Thoracic aorta (tissue), 2 donors: ENCODE measurements around the gene HSPA12B. TPM values are rescaled to one million over a fixed set of nuclear protein-coding genes. Genes with fewer than 3 reads are reported as not detected.

Source experiments
- ATAC-seq: fragments of 150-250 bp; one replicate; pipeline ENCODE4 v1.8.0; 2017; ENCODE audit warnings: low read depth; ENCODE audit not compliant: insufficient number of reproducible peaks, low FRiP score
- DNase-seq: peaks from one replicate; pipeline ENCODE4 v3.0.0-alpha.2; 2020; ENCODE audit warnings: low spot score
- H3K27ac ChIP-seq, 2 donors: fragments of 200-600 bp; sonication (generic); 1 replicate in 1 of 2; 2 replicates in 1 of 2; pipeline ENCODE4 v1.5.1; 2016; ENCODE audit warnings: mild to moderate bottlenecking in 2 of 2, moderate library complexity in 2 of 2
- H3K27me3 ChIP-seq: fragments of 200-600 bp; sonication (generic); replicated peaks from 2 replicates; pipeline ENCODE4 v1.6.0; 2016; ENCODE audit warnings: mild to moderate bottlenecking; ENCODE audit not compliant: insufficient read depth
- H3K36me3 ChIP-seq: fragments of 200-600 bp; sonication (generic); one replicate; pipeline ENCODE4 v1.5.1; 2016
- H3K4me1 ChIP-seq, 2 donors: fragments of 200-600 bp; sonication (generic); 1 replicate in 1 of 2; 2 replicates in 1 of 2; pipeline versions ENCODE4 v1.5.1 to v1.6.0; 2016; ENCODE audit warnings: low read depth in 2 of 2, mild to moderate bottlenecking in 1 of 2; ENCODE audit not compliant: control insufficient read depth in 1 of 2
- H3K4me3 ChIP-seq: fragments of 200-600 bp; sonication (generic); 2 replicates; pipeline ENCODE4 v1.5.1; 2016; ENCODE audit warnings: mild to moderate bottlenecking
- H3K9me3 ChIP-seq: fragments of 200-600 bp; sonication (generic); 2 replicates; pipeline ENCODE4 v1.5.1; 2016
- total RNA-seq, 2 donors: library from RNA; depleted of rRNA; stranded (reverse); fragments of >200 nt; gene quantifications; one replicate each; pipeline versions ENCODE4 v1.1.0 to v1.2.3, GENCODE V29; 2016
- TF ChIP-seq, protein P1 (sequence below): fragments of 200-600 bp; sonication (generic); IDR thresholded peaks from one replicate; pipeline ENCODE4 v1.5.1; 2019; ENCODE audit warnings: antibody characterized with exemption

The HSPA12B gene
- total RNA-seq, 2 donors from 2014 or later = 4.6 to 6.5 TPM

DNA sequence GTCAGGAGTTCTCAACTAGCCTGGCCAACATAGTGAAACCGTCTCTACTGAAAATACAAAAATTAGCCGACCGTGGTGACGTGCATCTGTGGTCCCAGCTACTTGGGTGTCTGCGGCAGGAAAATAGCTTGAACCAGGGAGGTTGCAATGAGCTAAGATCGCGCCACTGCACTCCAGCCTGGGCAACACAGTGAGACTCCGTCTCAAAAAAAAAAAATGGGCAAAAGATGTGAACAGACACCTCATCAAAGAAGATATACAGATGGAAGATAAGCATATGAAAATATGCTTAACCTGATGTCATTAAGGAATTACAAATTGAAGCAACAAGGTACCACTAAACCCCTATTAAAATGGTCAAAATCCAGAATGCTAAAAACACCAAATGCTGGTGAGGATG lies 9.2 kb upstream of the HSPA12B start:
- TF ChIP-seq, protein P1, sequence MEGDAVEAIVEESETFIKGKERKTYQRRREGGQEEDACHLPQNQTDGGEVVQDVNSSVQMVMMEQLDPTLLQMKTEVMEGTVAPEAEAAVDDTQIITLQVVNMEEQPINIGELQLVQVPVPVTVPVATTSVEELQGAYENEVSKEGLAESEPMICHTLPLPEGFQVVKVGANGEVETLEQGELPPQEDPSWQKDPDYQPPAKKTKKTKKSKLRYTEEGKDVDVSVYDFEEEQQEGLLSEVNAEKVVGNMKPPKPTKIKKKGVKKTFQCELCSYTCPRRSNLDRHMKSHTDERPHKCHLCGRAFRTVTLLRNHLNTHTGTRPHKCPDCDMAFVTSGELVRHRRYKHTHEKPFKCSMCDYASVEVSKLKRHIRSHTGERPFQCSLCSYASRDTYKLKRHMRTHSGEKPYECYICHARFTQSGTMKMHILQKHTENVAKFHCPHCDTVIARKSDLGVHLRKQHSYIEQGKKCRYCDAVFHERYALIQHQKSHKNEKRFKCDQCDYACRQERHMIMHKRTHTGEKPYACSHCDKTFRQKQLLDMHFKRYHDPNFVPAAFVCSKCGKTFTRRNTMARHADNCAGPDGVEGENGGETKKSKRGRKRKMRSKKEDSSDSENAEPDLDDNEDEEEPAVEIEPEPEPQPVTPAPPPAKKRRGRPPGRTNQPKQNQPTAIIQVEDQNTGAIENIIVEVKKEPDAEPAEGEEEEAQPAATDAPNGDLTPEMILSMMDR = no peak
- H3K4me1 ChIP-seq = no peaks in the 10 kb centered on the region
- H3K4me3 ChIP-seq = no peak overlapping the region
- no peak overlapping the region for H3K27ac ChIP-seq
- DNase-seq (no peak), ATAC-seq (no peak)
- H3K27me3 ChIP-seq = no peaks in the 10 kb centered on the region
- H3K9me3 ChIP-seq = no peaks in the 10 kb centered on the region
- no peaks in the 10 kb centered on the region for H3K36me3 ChIP-seq

DNA sequence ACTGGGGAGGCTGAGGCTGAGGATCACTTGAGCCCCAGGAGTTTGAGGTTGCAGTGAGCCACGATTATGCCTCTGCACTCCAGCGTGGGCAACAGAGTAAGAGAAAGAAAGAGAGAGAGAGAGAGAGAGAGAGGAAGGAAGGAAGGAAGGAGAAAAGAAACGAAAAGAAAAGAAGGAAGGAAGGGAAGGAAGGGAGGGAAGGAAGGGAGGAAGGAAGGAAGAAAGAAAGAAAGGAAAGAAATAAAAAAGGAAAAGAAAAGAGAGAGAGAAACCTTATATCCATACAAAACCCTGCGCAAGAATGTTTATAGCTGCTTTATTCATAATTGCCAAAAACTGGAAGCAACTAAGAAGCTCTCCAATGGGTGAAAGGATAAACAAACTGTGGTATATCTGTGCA lies 8.1 kb upstream of the HSPA12B start:
- no peaks in the 10 kb centered on the region for H3K4me1 ChIP-seq

DNA sequence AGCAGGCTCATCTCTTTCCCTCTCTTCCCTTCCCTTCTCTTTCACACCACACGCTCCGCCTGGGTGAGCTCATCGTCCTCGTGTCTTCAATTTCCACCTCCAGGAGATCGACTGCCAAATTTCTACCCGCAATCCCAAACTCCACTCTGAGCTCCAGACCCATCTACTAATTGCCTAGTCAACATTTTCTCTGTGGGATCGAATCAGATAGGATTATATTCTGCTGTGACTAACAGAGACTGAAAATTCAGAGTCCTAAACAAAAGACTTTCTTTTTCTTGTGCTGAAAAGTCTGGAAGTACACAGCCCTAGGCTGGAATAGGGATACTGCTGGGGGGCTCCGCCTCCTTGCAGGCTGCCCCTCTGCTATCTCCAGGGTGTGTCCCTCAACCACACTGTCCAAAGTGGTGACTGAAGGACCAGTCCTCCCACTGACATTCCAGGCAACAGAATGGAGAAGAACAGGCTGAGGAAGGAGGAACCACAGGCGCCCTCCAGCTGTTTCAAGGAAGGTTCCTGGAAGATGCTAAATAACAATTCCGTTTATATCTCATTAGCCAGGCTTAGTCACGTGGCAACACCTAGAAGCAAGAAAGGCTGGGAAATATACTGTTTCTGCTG lies 5.0 kb upstream of the HSPA12B start:
- H3K4me3 ChIP-seq = no peak overlapping the region
- H3K36me3 ChIP-seq = no peaks in the 10 kb centered on the region
- no peaks in the 10 kb centered on the region for H3K4me1 ChIP-seq
- no peak for DNase-seq
- no peaks in the 10 kb centered on the region for H3K27me3 ChIP-seq
- no peaks in the 10 kb centered on the region for H3K9me3 ChIP-seq
- no peak for ATAC-seq
- H3K27ac ChIP-seq = no peak overlapping the region
- TF ChIP-seq, protein P1 = no peak

More for the DNA sequence above, 8.1 kb upstream of the HSPA12B start:
- H3K36me3 ChIP-seq = no peaks in the 10 kb centered on the region
- no peaks in the 10 kb centered on the region for H3K27me3 ChIP-seq
- H3K9me3 ChIP-seq = no peaks in the 10 kb centered on the region
- H3K4me3 ChIP-seq = no peak overlapping the region
- no peak for ATAC-seq
- TF ChIP-seq, protein P1 = no peak
- H3K27ac ChIP-seq = no peak overlapping the region
- no peak for DNase-seq

DNA sequence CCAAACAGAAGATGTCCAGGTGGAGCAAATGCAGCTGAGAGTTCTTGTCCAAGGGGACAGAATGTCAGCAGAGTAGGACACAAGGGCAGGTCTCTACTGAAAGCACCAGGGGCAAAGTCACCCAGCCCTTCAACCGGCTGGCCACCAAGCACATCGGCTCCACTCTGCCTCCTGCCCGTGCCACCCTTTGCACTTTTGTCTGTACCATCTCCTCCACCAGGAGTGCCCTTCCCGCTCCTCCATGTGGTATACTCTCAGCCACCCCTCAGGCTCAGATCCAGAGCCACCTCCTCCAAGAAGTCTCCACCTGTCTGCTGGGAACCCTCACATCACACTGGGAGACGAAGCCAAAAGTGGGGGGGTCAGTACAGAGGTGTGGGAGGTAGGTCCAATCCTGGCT lies 4.1 kb upstream of the HSPA12B start:
- no peak for ATAC-seq
- Histone ChIP-seq H3K27me3 (no peaks in the 10 kb centered on the region), H3K4me3 (no peak overlapping the region), H3K27ac (no peak overlapping the region), H3K4me1 (no peaks in the 10 kb centered on the region), H3K36me3 (no peaks in the 10 kb centered on the region), H3K9me3 (no peaks in the 10 kb centered on the region)
- TF ChIP-seq, protein P1 = no peak
- no peak for DNase-seq

DNA sequence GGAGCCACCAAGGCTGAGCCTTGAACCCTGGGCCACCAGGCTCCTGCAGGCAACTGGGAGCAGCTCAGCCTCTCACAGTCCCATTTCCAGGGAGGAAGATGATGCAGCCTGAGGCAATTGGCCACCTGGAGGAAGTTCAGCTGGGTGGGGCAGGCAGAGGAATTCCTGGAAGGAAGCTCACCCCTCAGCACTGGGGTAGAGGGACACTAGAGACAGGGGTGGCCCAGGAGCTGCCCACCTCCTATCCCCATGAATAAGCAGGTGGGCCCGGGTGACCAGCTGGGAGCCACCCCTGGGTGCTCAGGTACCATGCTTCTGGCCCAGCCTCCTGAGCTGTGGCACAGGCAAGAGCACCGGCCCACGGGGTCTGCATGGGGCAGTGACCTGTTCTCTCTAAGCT lies 3.6 kb upstream of the HSPA12B start:
- no peaks in the 10 kb centered on the region for H3K9me3 ChIP-seq
- TF ChIP-seq, protein P1 = no peak
- no peak overlapping the region for H3K27ac ChIP-seq
- no peaks in the 10 kb centered on the region for H3K36me3 ChIP-seq
- no peaks in the 10 kb centered on the region for H3K4me1 ChIP-seq
- ATAC-seq (no peak), DNase-seq (no peak)
- H3K4me3 ChIP-seq = no peak overlapping the region
- no peaks in the 10 kb centered on the region for H3K27me3 ChIP-seq
